HCT116 (cell line): ENCODE data around the gene GALNT7. TPM values are rescaled to one million over a fixed set of nuclear protein-coding genes. Genes with fewer than 3 reads are reported as not detected.
A peak's percentile ranks its signal among the peaks of the same experiment; 100 is the strongest.

Source experiments
- ATAC-seq: fragments of 200-7000 bp; cut with Tn5 transposase; 2 replicates; pipeline ENCODE4 v1.9.1; 2020; ENCODE audit warnings: mild to moderate bottlenecking, moderate library complexity
- BruUV-seq: library from RNA; stranded (reverse); fragments of 400-500 nt; replicated peaks from 2 replicates; lab custom pipeline; 2021; lab: Mats Ljungman, UMichigan
- CTCF ChIA-PET: fragments of 300-600 bp; sonication (Branson Sonifier 250); formaldehyde crosslinking; loops from one replicate; lab custom pipeline; 2021; ENCODE audit warnings: antibody characterized with exemption; lab: Charles Lee
- POLR2A ChIA-PET: fragments of 300-600, 350-600 bp; sonication (Branson Sonifier 250); formaldehyde crosslinking; loops from one replicate; lab custom pipeline; 2021; ENCODE audit warnings: antibody characterized with exemption; lab: Charles Lee
- RAD21 ChIA-PET, 2 experiments: fragments of 300-600 bp; sonication (Branson Sonifier 250); formaldehyde crosslinking; loops; one replicate each; lab custom pipeline; 2023; ENCODE audit warnings: low total read pairs in 2 of 2; ENCODE audit not compliant: uncharacterized antibody in 2 of 2, unreplicated experiment in 2 of 2, low non-redundant PET in 1 of 2; lab: Charles Lee
- DNase-seq: peaks from one replicate; pipeline ENCODE4 v3.0.0-alpha.2; 2010; ENCODE audit warnings: low read depth, low spot score
- H2AFZ ChIP-seq: fragments of 200-600 bp; shearing (Covaris generic), sonication (generic); 2 replicates; pipeline ENCODE4 v1.6.1; 2017; ENCODE audit warnings: low read depth, mixed run types, mixed read lengths, antibody characterized with exemption, low read length; ENCODE audit not compliant: poor library complexity, severe bottlenecking
- H3K27ac ChIP-seq: 2 replicates; pipeline ENCODE4 v1.5.1; 2012; ENCODE audit warnings: low read depth, low read length
- H3K27me3 ChIP-seq: fragments of 200-600 bp; sonication (generic); 2 replicates; pipeline ENCODE4 v1.6.1; 2016; ENCODE audit warnings: mixed run types, low read length, mixed read lengths; ENCODE audit not compliant: insufficient read depth
- H3K36me3 ChIP-seq, 2 experiments: fragments of 200-500 bp in 1 of 2; fragments of 200-600 bp in 1 of 2; sonication (Bioruptor generic) in 1 of 2; sonication (generic) in 1 of 2; 2 replicates each; pipeline versions ENCODE4 v1.5.1 to v1.6.1; 2014 to 2016; ENCODE audit warnings: low read length in 2 of 2, inconsistent platforms in 1 of 2, mixed read lengths in 1 of 2, mixed run types in 1 of 2; ENCODE audit not compliant: insufficient read depth in 2 of 2, control insufficient read depth in 1 of 2
- H3K4me1 ChIP-seq, 2 experiments: fragments of 200-600 bp in 1 of 2; sonication (generic) in 1 of 2; 2 replicates each; pipeline versions ENCODE4 v1.5.1 to v1.6.1; 2012 to 2017; ENCODE audit warnings: low read length in 2 of 2, inconsistent platforms in 1 of 2, mild to moderate bottlenecking in 1 of 2, mixed read lengths in 1 of 2, mixed run types in 1 of 2, moderate library complexity in 1 of 2; ENCODE audit not compliant: insufficient read depth in 2 of 2, control insufficient read depth in 1 of 2
- H3K4me2 ChIP-seq: fragments of 200-600 bp; sonication (generic); 2 replicates; pipeline ENCODE4 v1.6.1; 2017; ENCODE audit warnings: mixed run types, low read length, mixed read lengths
- H3K4me3 ChIP-seq, 2 experiments: fragments of 200-600 bp in 1 of 2; sonication (generic) in 1 of 2; replicated peaks in 1 of 2; 2 replicates each; pipeline ENCODE4 v1.5.1; 2011 to 2016; ENCODE audit warnings: low read length in 2 of 2, control low read depth in 1 of 2, low read depth in 1 of 2, mild to moderate bottlenecking in 1 of 2, mixed read lengths in 1 of 2, mixed run types in 1 of 2
- H3K79me2 ChIP-seq: fragments of 200-600 bp; sonication (generic); 2 replicates; pipeline ENCODE4 v1.6.1; 2017; ENCODE audit warnings: mild to moderate bottlenecking, mixed run types, low read length, moderate library complexity, mixed read lengths; ENCODE audit not compliant: insufficient read depth
- H3K9ac ChIP-seq: fragments of 200-600 bp; sonication (generic); 2 replicates; pipeline ENCODE4 v1.6.1; 2016; ENCODE audit warnings: low read length, mixed read lengths
- H3K9me2 ChIP-seq: fragments of 200-600 bp; sonication (generic), shearing (Covaris generic); 2 replicates; pipeline ENCODE4 v1.6.1; 2017; ENCODE audit warnings: mixed run types, mild to moderate bottlenecking, moderate library complexity; ENCODE audit not compliant: insufficient read depth
- H3K9me3 ChIP-seq, 2 experiments: fragments of 200-500 bp in 1 of 2; fragments of 200-600 bp in 1 of 2; sonication (Bioruptor generic) in 1 of 2; sonication (generic) in 1 of 2; 2 replicates each; pipeline ENCODE4 v1.6.1; 2014 to 2017; ENCODE audit warnings: low read length in 2 of 2, mixed read lengths in 2 of 2, inconsistent platforms in 1 of 2, low read depth in 1 of 2, mild to moderate bottlenecking in 1 of 2, mixed run types in 1 of 2, moderate library complexity in 1 of 2; ENCODE audit not compliant: control insufficient read depth in 1 of 2, insufficient read depth in 1 of 2
- H4K20me1 ChIP-seq: fragments of 200-600 bp; sonication (generic), shearing (Covaris generic); 2 replicates; pipeline ENCODE4 v1.6.1; 2017; ENCODE audit warnings: mixed run types, mild to moderate bottlenecking, moderate library complexity; ENCODE audit not compliant: insufficient read depth
- EZH2 ChIP-seq: fragments of 200-600 bp; sonication (generic); IDR thresholded peaks from 2 replicates; pipeline ENCODE4 v1.6.1; 2017; ENCODE audit warnings: antibody characterized with exemption, mixed run types
- EZH2phosphoT487 ChIP-seq: fragments of 200-600 bp; IDR thresholded peaks from 2 replicates; pipeline ENCODE4 v1.6.1; 2018; ENCODE audit warnings: antibody characterized with exemption, borderline replicate concordance
- intact Hi-C: fragments of 100-400 bp; cut with micrococcal nuclease; formaldehyde crosslinking; loops from 2 replicates; pipeline ENCODE4 v1.10.0; 2022
- total RNA-seq: library from RNA; stranded (reverse); gene quantifications from one replicate; pipeline ENCODE4 v1.2.1, GENCODE V29; 2021; ENCODE audit not compliant: unreplicated experiment
- TF ChIP-seq, protein P1 (sequence below), 3 experiments: fragments of 200-600 bp in 1 of 3; sonication (generic) in 1 of 3; IDR thresholded peaks in 2 of 3; conservative IDR thresholded peaks in 1 of 3; 2 replicates each; pipeline ENCODE4 v1.5.1; 2012 to 2017; ENCODE audit warnings: low read depth in 2 of 3, low read length in 2 of 3, antibody characterized with exemption in 1 of 3, borderline replicate concordance in 1 of 3, control low read depth in 1 of 3, mild to moderate bottlenecking in 1 of 3, mixed read lengths in 1 of 3, mixed run types in 1 of 3, moderate library complexity in 1 of 3; ENCODE audit not compliant: insufficient read depth in 1 of 3

The GALNT7 gene
- total RNA-seq, 1 experiment from 2014 or later = 21.3 TPM

DNA sequence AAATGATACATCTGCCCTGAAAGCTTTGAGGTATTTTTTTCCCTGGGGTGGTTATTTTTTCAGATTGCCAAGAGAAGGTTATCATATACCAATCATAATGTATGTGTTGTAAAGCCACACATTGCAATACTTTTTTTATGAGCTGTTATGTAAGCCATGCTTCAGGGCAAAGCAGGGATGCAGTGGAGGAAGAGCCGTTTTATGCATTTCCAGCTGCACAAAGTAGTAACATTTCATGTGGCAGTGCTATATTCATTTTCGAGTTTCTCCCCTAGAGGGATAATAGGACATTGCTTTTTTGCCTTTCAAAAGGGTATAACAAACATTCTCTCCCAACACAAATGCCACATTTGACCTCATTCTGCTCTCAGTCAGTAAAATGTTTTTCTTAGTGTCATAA, 68.5 kb downstream of the GALNT7 start:
- Histone ChIP-seq H3K9me2 (no peaks in the 10 kb centered on the region), H3K9ac (no peak overlapping the region), H4K20me1 (no peaks in the 10 kb centered on the region), H3K4me3 (no peak overlapping the region), H3K4me1 (no peaks in the 10 kb centered on the region), H3K36me3 (no peaks in the 10 kb centered on the region), H3K4me2 (no peak overlapping the region), H3K9me3 (no peaks in the 10 kb centered on the region), H3K79me2 (peaks cover 19% of the 10 kb centered on the region), H3K27me3 (no peaks in the 10 kb centered on the region), H3K27ac (no peak overlapping the region), H2AFZ (no peak overlapping the region)
- ChIA-PET CTCF (no interaction called here), POLR2A (no interaction called here), RAD21 (no interaction called here)
- intact Hi-C loops = no loop called here
- no peak for TF ChIP-seq EZH2phosphoT487
- TF ChIP-seq, protein P1, sequence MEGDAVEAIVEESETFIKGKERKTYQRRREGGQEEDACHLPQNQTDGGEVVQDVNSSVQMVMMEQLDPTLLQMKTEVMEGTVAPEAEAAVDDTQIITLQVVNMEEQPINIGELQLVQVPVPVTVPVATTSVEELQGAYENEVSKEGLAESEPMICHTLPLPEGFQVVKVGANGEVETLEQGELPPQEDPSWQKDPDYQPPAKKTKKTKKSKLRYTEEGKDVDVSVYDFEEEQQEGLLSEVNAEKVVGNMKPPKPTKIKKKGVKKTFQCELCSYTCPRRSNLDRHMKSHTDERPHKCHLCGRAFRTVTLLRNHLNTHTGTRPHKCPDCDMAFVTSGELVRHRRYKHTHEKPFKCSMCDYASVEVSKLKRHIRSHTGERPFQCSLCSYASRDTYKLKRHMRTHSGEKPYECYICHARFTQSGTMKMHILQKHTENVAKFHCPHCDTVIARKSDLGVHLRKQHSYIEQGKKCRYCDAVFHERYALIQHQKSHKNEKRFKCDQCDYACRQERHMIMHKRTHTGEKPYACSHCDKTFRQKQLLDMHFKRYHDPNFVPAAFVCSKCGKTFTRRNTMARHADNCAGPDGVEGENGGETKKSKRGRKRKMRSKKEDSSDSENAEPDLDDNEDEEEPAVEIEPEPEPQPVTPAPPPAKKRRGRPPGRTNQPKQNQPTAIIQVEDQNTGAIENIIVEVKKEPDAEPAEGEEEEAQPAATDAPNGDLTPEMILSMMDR (IDR thresholded peaks at IDR 0.05 in 2 of 3, conservative IDR thresholded peaks at IDR 0.05 in 1 of 3; ENCODE audit: borderline replicate concordance in 1 of 3, insufficient read depth in 1 of 3, low read depth in 2 of 3, low read length in 2 of 3) = peak in 1 of 3 experiments; percentile 19; a peak in 2 of 6 replicates
- ATAC-seq (no peak), DNase-seq (no peak)
- no TSS peak for BruUV-seq

DNA sequence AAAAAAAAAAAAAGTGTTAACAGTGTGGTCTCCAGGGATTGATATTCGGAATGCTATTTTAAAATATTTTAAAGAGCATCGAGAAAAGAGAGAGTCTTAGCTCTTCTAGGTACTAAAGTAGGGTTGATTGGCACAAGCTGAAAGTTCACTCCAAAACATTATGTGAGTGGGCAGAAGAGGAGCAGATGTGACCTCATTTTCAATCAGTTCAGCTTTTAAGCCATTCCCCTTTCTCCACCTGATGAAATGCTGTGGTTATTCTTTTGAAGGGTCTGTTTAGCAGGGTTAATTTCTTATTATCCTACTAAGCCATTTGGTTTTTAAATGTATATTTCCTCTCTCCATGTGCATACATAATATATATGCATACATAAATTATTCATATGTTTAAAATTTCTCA, 69.2 kb downstream of the GALNT7 start:
- BruUV-seq = no TSS peak

More for the DNA sequence above, 69.2 kb downstream of the GALNT7 start:
- intact Hi-C loops = no loop called here
- no peak for TF ChIP-seq EZH2
- TF ChIP-seq, all 23 proteins: peak for 0
- no peaks in the 10 kb centered on the region for H3K9me2 ChIP-seq
- H3K4me3 ChIP-seq = no peak overlapping the region
- H3K36me3 ChIP-seq = no peaks in the 10 kb centered on the region
- CTCF ChIA-PET = no interaction called here
- no peak overlapping the region for H3K27ac ChIP-seq
- no peaks in the 10 kb centered on the region for H3K9me3 ChIP-seq
- no peak overlapping the region for H3K9ac ChIP-seq
- DNase-seq (no peak), ATAC-seq (no peak)
- H3K4me2 ChIP-seq = no peak overlapping the region
- no peak overlapping the region for H2AFZ ChIP-seq
- RAD21 ChIA-PET = no interaction called here
- peaks cover 0 to 4% of the 10 kb centered on the region in 2 experiments; a peak in 2 of 4 replicates for H3K4me1 ChIP-seq
- H4K20me1 ChIP-seq = no peaks in the 10 kb centered on the region
- H3K79me2 ChIP-seq = peaks cover 19% of the 10 kb centered on the region
- POLR2A ChIA-PET = no interaction called here
- H3K27me3 ChIP-seq = no peaks in the 10 kb centered on the region
